GM23338 (cell line): ENCODE results near the gene CHRM5. TPM values are rescaled to one million over a fixed set of nuclear protein-coding genes. Genes with fewer than 3 reads are reported as not detected.

Source experiments
- ATAC-seq: fragments of 200-7000 bp; cut with Tn5 transposase; 3 replicates; pipeline ENCODE4 v1.9.1; 2020
- DNase-seq: peaks from one replicate; pipeline ENCODE4 v3.0.0-alpha.2; 2015; ENCODE audit warnings: low spot score
- H2AFZ ChIP-seq: fragments of 200-600 bp; sonication (generic); 2 replicates; pipeline ENCODE4 v1.8.0; 2016; ENCODE audit warnings: antibody characterized with exemption, mild to moderate bottlenecking, moderate library complexity
- H3F3A ChIP-seq: fragments of 200-600 bp; sonication (generic); replicated peaks from 2 replicates; pipeline ENCODE4 v1.8.0; 2017; ENCODE audit warnings: antibody characterized with exemption, mixed run types, low read depth
- H3K27ac ChIP-seq: fragments of 200-600 bp; sonication (generic); 2 replicates; pipeline ENCODE4 v1.6.1; 2016; ENCODE audit warnings: low read depth
- H3K27me3 ChIP-seq: fragments of 200-600 bp; sonication (generic); 2 replicates; pipeline ENCODE4 v1.8.0; 2016; ENCODE audit warnings: mild to moderate bottlenecking, mixed run types, moderate library complexity; ENCODE audit not compliant: insufficient read depth
- H3K36me3 ChIP-seq: fragments of 200-600 bp; sonication (generic); 2 replicates; pipeline ENCODE4 v1.8.0; 2016; ENCODE audit warnings: mild to moderate bottlenecking; ENCODE audit not compliant: insufficient read depth
- H3K4me1 ChIP-seq: fragments of 200-600 bp; sonication (generic); 2 replicates; pipeline ENCODE4 v1.8.0; 2016; ENCODE audit warnings: mild to moderate bottlenecking, moderate library complexity; ENCODE audit not compliant: insufficient read depth
- H3K4me2 ChIP-seq: fragments of 200-600 bp; sonication (generic); 2 replicates; pipeline ENCODE4 v1.7.1; 2017; ENCODE audit warnings: mixed run types
- H3K4me3 ChIP-seq: fragments of 200-600 bp; sonication (generic); 2 replicates; pipeline ENCODE4 v1.6.1; 2016; ENCODE audit warnings: mixed run types
- H3K79me2 ChIP-seq: fragments of 200-600 bp; sonication (generic); replicated peaks from 2 replicates; pipeline ENCODE4 v1.8.0; 2017; ENCODE audit warnings: mild to moderate bottlenecking; ENCODE audit not compliant: insufficient read depth
- H3K9me2 ChIP-seq: fragments of 200-600 bp; sonication (generic); 2 replicates; pipeline ENCODE4 v1.8.0; 2017; ENCODE audit not compliant: insufficient read depth
- H4K20me1 ChIP-seq: fragments of 200-600 bp; sonication (generic); replicated peaks from 2 replicates; pipeline ENCODE4 v1.8.0; 2017; ENCODE audit warnings: mild to moderate bottlenecking; ENCODE audit not compliant: insufficient read depth
- H3K27ac Mint-ChIP-seq: 2 replicates; pipeline ENCODE4 v1.8.0; 2020; ENCODE audit warnings: inconsistent platforms, mild to moderate bottlenecking, moderate library complexity, mixed read lengths
- H3K27me3 Mint-ChIP-seq: 3 replicates; pipeline ENCODE4 v1.8.0; 2022; ENCODE audit warnings: low read depth, mild to moderate bottlenecking, moderate library complexity, mixed read lengths, inconsistent platforms; ENCODE audit not compliant: insufficient read depth, poor library complexity
- H3K36me3 Mint-ChIP-seq: 3 replicates; pipeline ENCODE4 v1.8.0; 2021; ENCODE audit warnings: low read depth, mild to moderate bottlenecking, inconsistent platforms, moderate library complexity, mixed read lengths
- H3K4me1 Mint-ChIP-seq: 3 replicates; pipeline ENCODE4 v1.8.0; 2020; ENCODE audit warnings: mild to moderate bottlenecking, inconsistent platforms, mixed read lengths
- H3K4me3 Mint-ChIP-seq: 3 replicates; pipeline ENCODE4 v1.8.0; 2021; ENCODE audit warnings: moderate library complexity, mild to moderate bottlenecking, inconsistent platforms, mixed read lengths
- H3K9me3 Mint-ChIP-seq: 3 replicates; pipeline ENCODE4 v1.8.0; 2020; ENCODE audit warnings: moderate library complexity, mild to moderate bottlenecking, inconsistent platforms, mixed read lengths
- CREB1 ChIP-seq: fragments of 250-450 bp; sonication (Bioruptor Pico); IDR thresholded peaks from 2 replicates; pipeline ENCODE4 v1.5.0; 2020; ENCODE audit warnings: low read depth, mild to moderate bottlenecking, moderate library complexity
- CTCF ChIP-seq, 2 experiments: fragments of 200-600 bp in 1 of 2; sonication (generic) in 1 of 2; conservative IDR thresholded peaks; 2 replicates each; pipeline versions ENCODE4 v1.5.1 to v1.6.1; 2016 to 2017; ENCODE audit warnings: antibody characterized with exemption in 2 of 2, low read depth in 2 of 2, mild to moderate bottlenecking in 2 of 2, moderate library complexity in 1 of 2
- ETS1 ChIP-seq: IDR thresholded peaks from 2 replicates; pipeline ENCODE4 v1.6.1; 2016; ENCODE audit warnings: antibody characterized with exemption
- EZH2 ChIP-seq: fragments of 200-600 bp; sonication (generic); IDR thresholded peaks from one replicate; pipeline ENCODE4 v1.8.0; 2017; ENCODE audit warnings: antibody characterized with exemption, mild to moderate bottlenecking, low read depth; ENCODE audit not compliant: unreplicated experiment
- EZH2phosphoT487 ChIP-seq: fragments of 200-600 bp; sonication (generic); IDR thresholded peaks from one replicate; pipeline ENCODE4 v1.8.1; 2018; ENCODE audit warnings: antibody characterized with exemption; ENCODE audit not compliant: unreplicated experiment
- JUNB ChIP-seq: IDR thresholded peaks from one replicate; pipeline ENCODE4 v1.6.1; 2016; ENCODE audit warnings: antibody characterized with exemption; ENCODE audit not compliant: unreplicated experiment
- NANOG ChIP-seq: IDR thresholded peaks from 2 replicates; pipeline ENCODE4 v1.6.1; 2016; ENCODE audit warnings: antibody characterized with exemption, borderline replicate concordance
- POLR2AphosphoS5 ChIP-seq: IDR thresholded peaks from 2 replicates; pipeline ENCODE4 v1.6.1; 2016; ENCODE audit warnings: antibody characterized with exemption, low read depth
- REST ChIP-seq: IDR thresholded peaks from one replicate; pipeline ENCODE4 v1.6.1; 2018; ENCODE audit warnings: antibody characterized with exemption; ENCODE audit not compliant: unreplicated experiment
- STAT1 ChIP-seq: IDR thresholded peaks from one replicate; pipeline ENCODE4 v1.6.1; 2016; ENCODE audit warnings: antibody characterized with exemption; ENCODE audit not compliant: unreplicated experiment
- ZNF114 ChIP-seq: fragments of 250-450 bp; sonication (Bioruptor Pico); IDR thresholded peaks from 2 replicates; pipeline ENCODE4 v1.5.0; 2020; ENCODE audit warnings: mild to moderate bottlenecking, moderate library complexity
- ZNF331 ChIP-seq: fragments of 250-450 bp; sonication (Bioruptor Pico); IDR thresholded peaks from 2 replicates; pipeline ENCODE4 v1.5.0; 2020; ENCODE audit warnings: low read depth, mild to moderate bottlenecking, moderate library complexity
- ZNF462 ChIP-seq: fragments of 250-450 bp; sonication (Bioruptor Pico); IDR thresholded peaks from 2 replicates; pipeline ENCODE4 v1.5.0; 2020; ENCODE audit warnings: mild to moderate bottlenecking, moderate library complexity
- polyA plus RNA-seq: library from polyadenylated mRNA; unstranded; fragments of >200 nt; fragmentation: Nextera tagmentation; extraction: Ambion mirVana; gene quantifications from 2 replicates; pipeline ENCODE4 v1.2.1, GENCODE V29; 2016
- total RNA-seq: library from RNA; depleted of rRNA; stranded (reverse); fragments of >200 nt; shearing (Covaris generic); gene quantifications from 2 replicates; pipeline ENCODE4 v1.2.3, GENCODE V29; 2014

Gene CHRM5
- total and polyA plus RNA-seq, 2 experiments from 2014 or later = not detected

- no peak overlapping the region for H3K4me2 ChIP-seq
- Mint-ChIP-seq H3K4me3 (no peak overlapping the region), H3K36me3 (peaks cover 4% of the 10 kb centered on the region; the same call in 1 of the 3 replicates), H3K4me1 (no peaks in the 10 kb centered on the region), H3K9me3 (no peaks in the 10 kb centered on the region), H3K27ac (no peak overlapping the region), H3K27me3 (peaks cover 4% of the 10 kb centered on the region)
- no peaks in the 10 kb centered on the region for H3F3A ChIP-seq
- no peak overlapping the region for H3K27ac ChIP-seq
- H3K4me1 ChIP-seq = no peaks in the 10 kb centered on the region
- no peak overlapping the region for H2AFZ ChIP-seq
- no peak for TF ChIP-seq ETS1
- no peak for TF ChIP-seq NANOG
- no peak for TF ChIP-seq STAT1
- TF ChIP-seq ZNF462 (CRISPR knock-in tag) = no peak
- TF ChIP-seq CREB1 = no peak
- no peak for TF ChIP-seq JUNB
- no peak for TF ChIP-seq EZH2
- TF ChIP-seq REST = no peak
- TF ChIP-seq ZNF114 = no peak
- TF ChIP-seq EZH2phosphoT487 = no peak
- no peak for TF ChIP-seq ZNF331
- TF ChIP-seq POLR2AphosphoS5 = no peak
- TF ChIP-seq CTCF (conservative IDR thresholded peaks at IDR 0.05; ENCODE audit: low read depth in 2 of 2) = no peak
- no peaks in the 10 kb centered on the region for H3K9me2 ChIP-seq
- DNase-seq (no peak), ATAC-seq (no peak)
- no peaks in the 10 kb centered on the region for H4K20me1 ChIP-seq
- no peaks in the 10 kb centered on the region for H3K79me2 ChIP-seq
- H3K27me3 ChIP-seq = no peaks in the 10 kb centered on the region
- 0 out of 2 replicates have a peak, but pooled peaks cover 4% of the 10 kb centered on the region for H3K36me3 ChIP-seq
- no peak overlapping the region for H3K4me3 ChIP-seq
These were observed 111.6 kb downstream of the CHRM5 start for GRCh38 chr15:34079904-34080303.
